H1 (cell line): ENCODE results near the gene MLPH. TPM values are rescaled to one million over a fixed set of nuclear protein-coding genes. Genes with fewer than 3 reads are reported as not detected.

Source experiments
- CTCF ChIA-PET: fragments of 300-600 bp; sonication (Branson Sonifier 250); formaldehyde crosslinking; loops from one replicate; lab custom pipeline; 2021; ENCODE audit not compliant: partially characterized antibody; lab: Charles Lee
- POLR2A ChIA-PET: fragments of 300-600 bp; sonication (Branson Sonifier 250); formaldehyde crosslinking; loops from one replicate; lab custom pipeline; 2021; ENCODE audit warnings: inconsistent platforms; ENCODE audit not compliant: partially characterized antibody; lab: Charles Lee
- DNase-seq, 2 experiments: peaks; one replicate each; pipeline versions ENCODE4 v3.0.0 to v3.0.0-alpha.2; 2010 to 2022; ENCODE audit warnings: low spot score in 2 of 2, low read depth in 1 of 2, mixed read lengths in 1 of 2
- FAIRE-seq: peaks from 2 replicates; lab custom pipeline; 2011; peaks lifted over from hg19 to GRCh38; lab: Jason Lieb, UNC
- H2AFZ ChIP-seq: 2 replicates; pipeline ENCODE4 v1.8.1; 2012; ENCODE audit warnings: low read length, inconsistent platforms
- H2AK5ac ChIP-seq: 2 replicates; pipeline ENCODE4 v1.6.1; 2013; ENCODE audit warnings: low read depth, low read length
- H2BK120ac ChIP-seq: replicated peaks from 2 replicates; pipeline ENCODE3; 2013; ENCODE audit warnings: low read depth, low read length, inconsistent platforms
- H2BK12ac ChIP-seq: 2 replicates; pipeline ENCODE4 v1.6.1; 2013; ENCODE audit warnings: low read depth, low read length
- H2BK15ac ChIP-seq: 2 replicates; pipeline ENCODE4 v1.6.1; 2013; ENCODE audit warnings: low read length
- H2BK20ac ChIP-seq: 2 replicates; pipeline ENCODE4 v1.6.1; 2013; ENCODE audit warnings: low read length
- H2BK5ac ChIP-seq: 2 replicates; pipeline ENCODE4 v1.6.1; 2013; ENCODE audit warnings: low read depth, low read length
- H3K14ac ChIP-seq: 2 replicates; pipeline ENCODE4 v1.6.1; 2013; ENCODE audit warnings: inconsistent platforms; ENCODE audit not compliant: insufficient read length
- H3K18ac ChIP-seq: 2 replicates; pipeline ENCODE4 v1.6.1; 2013; ENCODE audit warnings: low read length; ENCODE audit errors: extremely low read depth
- H3K23ac ChIP-seq: 2 replicates; pipeline ENCODE4 v1.6.1; 2013; ENCODE audit warnings: inconsistent platforms; ENCODE audit not compliant: insufficient read length
- H3K23me2 ChIP-seq: 2 replicates; pipeline ENCODE4 v1.6.1; 2013; ENCODE audit warnings: low read depth, low read length
- H3K27ac ChIP-seq: 2 replicates; pipeline ENCODE4 v1.6.1; 2011; ENCODE audit warnings: low read depth, low read length, inconsistent platforms
- H3K27me3 ChIP-seq, 4 experiments: replicated peaks in 1 of 4; 1 replicate in 1 of 4; 2 replicates in 3 of 4; pipeline versions ENCODE4 v1.6.1 to v1.8.1; 2011 to 2013; ENCODE audit warnings: low read length in 3 of 4, mild to moderate bottlenecking in 3 of 4, inconsistent platforms in 2 of 4, mixed read lengths in 2 of 4, moderate library complexity in 1 of 4; ENCODE audit not compliant: control insufficient read depth in 3 of 4, insufficient read depth in 3 of 4; ENCODE audit errors: extremely low read depth in 1 of 4
- H3K36me3 ChIP-seq, 4 experiments: 2 replicates each; pipeline versions ENCODE4 v1.6.1 to v1.8.1; 2011 to 2013; ENCODE audit warnings: mild to moderate bottlenecking in 4 of 4, low read length in 3 of 4, moderate library complexity in 2 of 4, control low read depth in 1 of 4, inconsistent platforms in 1 of 4; ENCODE audit not compliant: insufficient read depth in 4 of 4, control insufficient read depth in 2 of 4
- H3K4ac ChIP-seq: replicated peaks from 2 replicates; pipeline ENCODE3; 2013; ENCODE audit warnings: low read length, low read depth, mixed read lengths, inconsistent platforms; ENCODE audit not compliant: insufficient read length
- H3K4me1 ChIP-seq, 4 experiments: replicated peaks in 1 of 4; 1 replicate in 1 of 4; 2 replicates in 3 of 4; pipeline versions ENCODE4 v1.6.1 to v1.8.1; 2011 to 2013; ENCODE audit warnings: low read length in 3 of 4, inconsistent platforms in 2 of 4, mixed read lengths in 1 of 4; ENCODE audit not compliant: insufficient read depth in 4 of 4, control insufficient read depth in 3 of 4
- H3K4me2 ChIP-seq, 2 experiments: 2 replicates each; pipeline versions ENCODE4 v1.6.1 to v1.8.1; 2011 to 2013; ENCODE audit warnings: low read depth in 2 of 2, low read length in 2 of 2, control low read depth in 1 of 2, inconsistent platforms in 1 of 2, mild to moderate bottlenecking in 1 of 2; ENCODE audit not compliant: insufficient read depth in 1 of 2
- H3K4me3 ChIP-seq, 4 experiments: fragments of 200-600, 300-600 bp in 1 of 4; sonication (generic), shearing (Covaris generic), sonication (Bioruptor Twin) in 1 of 4; 2 replicates each; pipeline versions ENCODE4 v1.5.1 to v1.8.1; 2011 to 2016; ENCODE audit warnings: low read length in 4 of 4, low read depth in 3 of 4, control low read depth in 2 of 4, inconsistent platforms in 2 of 4, mild to moderate bottlenecking in 2 of 4, mixed read lengths in 1 of 4, moderate library complexity in 1 of 4; ENCODE audit not compliant: insufficient read depth in 2 of 4; ENCODE audit errors: extremely low read depth in 1 of 4
- H3K56ac ChIP-seq: replicated peaks from 2 replicates; pipeline ENCODE3; 2013; ENCODE audit warnings: low read depth, mild to moderate bottlenecking, mixed read lengths, low read length, inconsistent platforms; ENCODE audit not compliant: insufficient read length
- H3K79me1 ChIP-seq: 2 replicates; pipeline ENCODE4 v1.6.1; 2013; ENCODE audit warnings: low read depth, low read length, control low read depth
- H3K79me2 ChIP-seq, 2 experiments: 2 replicates each; pipeline versions ENCODE4 v1.6.1 to v1.8.1; 2012 to 2013; ENCODE audit warnings: low read length in 2 of 2, mild to moderate bottlenecking in 2 of 2, inconsistent platforms in 1 of 2; ENCODE audit not compliant: insufficient read depth in 2 of 2, control insufficient read depth in 1 of 2
- H3K9ac ChIP-seq, 4 experiments: replicated peaks in 1 of 4; 1 replicate in 1 of 4; 2 replicates in 3 of 4; pipeline versions ENCODE4 v1.6.1 to v1.8.1; 2011 to 2013; ENCODE audit warnings: low read depth in 3 of 4, low read length in 3 of 4, control low read depth in 2 of 4, mild to moderate bottlenecking in 2 of 4, moderate library complexity in 2 of 4, inconsistent platforms in 1 of 4; ENCODE audit errors: extremely low read depth in 1 of 4
- H3K9me3 ChIP-seq, 2 experiments: 2 replicates each; pipeline versions ENCODE4 v1.6.1 to v1.8.1; 2012 to 2013; ENCODE audit warnings: mild to moderate bottlenecking in 2 of 2, moderate library complexity in 2 of 2, control low read depth in 1 of 2, inconsistent platforms in 1 of 2, low read depth in 1 of 2, low read length in 1 of 2, mixed read lengths in 1 of 2; ENCODE audit not compliant: insufficient read depth in 2 of 2
- H4K20me1 ChIP-seq, 2 experiments: replicated peaks in 1 of 2; 2 replicates each; pipeline versions ENCODE3 to v1.8.1; 2011 to 2013; ENCODE audit warnings: inconsistent platforms in 2 of 2, low read length in 2 of 2, mild to moderate bottlenecking in 1 of 2; ENCODE audit not compliant: insufficient read depth in 2 of 2, control insufficient read depth in 1 of 2
- H4K5ac ChIP-seq: 2 replicates; pipeline ENCODE4 v1.6.1; 2013; ENCODE audit warnings: low read length, low read depth, mixed read lengths, inconsistent platforms; ENCODE audit not compliant: insufficient read length
- H4K8ac ChIP-seq: 2 replicates; pipeline ENCODE4 v1.8.0; 2013; ENCODE audit warnings: mild to moderate bottlenecking, moderate library complexity, low read length, inconsistent platforms; ENCODE audit not compliant: insufficient read depth; ENCODE audit errors: extremely low read depth
- H4K91ac ChIP-seq: replicated peaks from 2 replicates; pipeline ENCODE3; 2013; ENCODE audit warnings: low read length, mixed read lengths, inconsistent platforms; ENCODE audit not compliant: insufficient read length
- JUN ChIP-seq: IDR thresholded peaks from 2 replicates; pipeline ENCODE4 v1.6.1; 2011; ENCODE audit warnings: low read depth, mild to moderate bottlenecking, improper control_type of control experiment, low read length
- MAFK ChIP-seq: IDR thresholded peaks from 2 replicates; pipeline ENCODE4 v1.6.1; 2012; ENCODE audit warnings: low read depth, mild to moderate bottlenecking, improper control_type of control experiment, low read length
- WGBS, 2 experiments: shearing (Covaris generic) in 1 of 2; methylation state at CpG; one replicate each; pipeline versions ENCODE4 v1.1.6 to v1.1.7; 2013 to 2015; ENCODE audit warnings: low lambda C conversion rate in 2 of 2, mixed read lengths in 2 of 2, inconsistent platforms in 1 of 2, low coverage in 1 of 2, missing lambda C conversion rate in 1 of 2; ENCODE audit not compliant: insufficient replicate concordance in 2 of 2, insufficient coverage in 1 of 2, insufficient read length in 1 of 2; ENCODE audit errors: extremely low coverage in 1 of 2, missing lambda C conversion rate in 1 of 2; 5-methylcytosine and 5-hydroxymethylcytosine counted together
- polyA plus RNA-seq, 7 experiments: library from polyadenylated mRNA; depleted of rRNA in 3 of 7; stranded (reverse) in 5 of 7; unstranded in 2 of 7; fragments of >200 nt in 5 of 7; fragments of 200-250 nt in 2 of 7; gene quantifications; 1 replicate in 5 of 7; 2 replicates in 1 of 7; 4 replicates in 1 of 7; pipeline versions ENCODE4 v1.2.1 to v1.2.3, GENCODE V29; 2011 to 2013; ENCODE audit warnings: missing spikeins in 2 of 7, mixed read lengths in 2 of 7
- total RNA-seq: library from RNA; stranded (reverse); fragmentation: NEBNext Ultra II Directional; extraction: Animal tissue kit (Norgen Biotek cat#: 25700); gene quantifications from 2 replicates; pipeline ENCODE4 v1.2.1, GENCODE V29; 2021

MLPH gene
- total and polyA plus RNA-seq, 2 of the 8 experiments (the other 6 are each of a cell fraction or from before 2014, with no cell fraction given) = 12.7 to 17.0 TPM

DNA sequence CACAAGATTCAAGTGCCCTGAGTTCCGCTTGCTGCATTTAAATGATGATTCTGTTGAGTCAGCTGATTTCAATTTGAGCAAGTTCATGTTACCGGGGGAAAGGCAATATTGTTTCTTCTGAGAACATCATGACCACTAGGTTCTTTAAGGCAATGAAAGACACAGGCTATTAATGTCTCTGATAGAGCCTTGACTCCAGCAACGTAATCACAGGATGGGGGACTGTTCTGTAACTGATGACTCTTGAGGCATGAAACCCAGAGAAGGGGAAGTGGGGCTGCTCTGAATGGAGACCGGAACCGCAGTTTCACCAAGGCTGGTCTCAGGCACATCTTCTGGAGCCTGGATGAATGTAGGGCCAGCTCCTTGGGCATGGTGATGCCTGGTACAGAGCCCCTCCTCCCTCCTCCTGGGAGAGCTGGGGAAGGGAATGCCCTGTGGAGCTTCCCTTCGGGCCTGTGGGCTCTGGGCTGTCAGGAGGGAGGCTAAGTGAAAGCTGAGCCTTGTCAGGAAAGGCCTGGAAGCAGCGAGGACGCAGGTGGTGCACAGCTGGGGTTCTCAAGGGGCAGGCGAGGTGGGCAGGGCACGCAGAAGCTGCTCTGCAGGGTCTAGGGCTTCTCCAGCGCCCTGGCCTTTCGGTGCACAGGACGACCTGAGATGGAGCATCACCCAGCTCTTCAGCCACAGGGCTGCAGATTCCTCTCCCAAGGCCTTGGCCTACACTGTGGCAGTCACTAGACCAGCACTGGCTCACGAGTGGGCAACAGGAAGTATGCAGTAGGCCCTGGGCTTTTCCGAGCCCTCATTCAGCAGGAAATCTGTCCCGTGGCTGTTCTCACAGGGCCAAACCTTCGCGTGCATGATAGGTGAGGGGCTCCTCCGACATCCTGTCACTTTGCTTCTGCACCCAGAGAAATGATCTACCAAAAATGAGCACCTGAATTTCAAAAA is 42.7 kb downstream of the MLPH start:
- H3K27ac ChIP-seq = no peak overlapping the region
- H2AK5ac ChIP-seq = no peak overlapping the region
- no peak for TF ChIP-seq JUN
- TF ChIP-seq MAFK = peak; percentile 72; the same call in 1 of the 2 replicates
- TF ChIP-seq, all 59 proteins: peak for 1
- 86% methylated on average over 19 of the region's 19 CpGs; no CpG with 5 or more reads in 1 of the 2 experiments for WGBS, 2 experiments
- no peak overlapping the region for H2BK20ac ChIP-seq
- H3K27me3 ChIP-seq = no peaks in the 10 kb centered on the region
- no peak overlapping the region for H3K4me2 ChIP-seq
- peaks cover 3% of the 10 kb centered on the region; the same call in 1 of the 2 replicates for H3K79me1 ChIP-seq
- no peak overlapping the region for H2BK12ac ChIP-seq
- H3K79me2 ChIP-seq = no peaks in the 10 kb centered on the region
- DNase-seq = no peak
- no peak overlapping the region for H3K56ac ChIP-seq
- no peak overlapping the region for H3K14ac ChIP-seq
- H2BK120ac ChIP-seq = no peak overlapping the region
- H3K4me1 ChIP-seq = no peaks in the 10 kb centered on the region; a peak in 1 of 7 replicates
- H3K9ac ChIP-seq = no peak overlapping the region
- no peak overlapping the region for H3K23ac ChIP-seq
- POLR2A ChIA-PET = interaction anchor here (1.2 to 1.3 kb wide), 2 partner anchors 28 to 38 kb away, joined by 3 to 4 read pairs; no protein-coding TSS in a partner anchor
- no peak overlapping the region for H4K91ac ChIP-seq
- H4K5ac ChIP-seq = no peak overlapping the region
- H3K23me2 ChIP-seq = no peaks in the 10 kb centered on the region
- CTCF ChIA-PET = interaction anchor here (0.8 to 2.4 kb wide), 6 partner anchors 11 to 365 kb away, joined by 3 to 11 read pairs (median 4); no protein-coding TSS in a partner anchor
- FAIRE-seq = no peak
- no peaks in the 10 kb centered on the region for H3K9me3 ChIP-seq
- H3K18ac ChIP-seq = no peak overlapping the region
- H4K8ac ChIP-seq = no peak overlapping the region
- H2BK5ac ChIP-seq = no peak overlapping the region
- peaks cover 0 to 10% (median 0%) of the 10 kb centered on the region in 4 experiments; a peak in 3 of 8 replicates for H3K36me3 ChIP-seq
- no peak overlapping the region for H2BK15ac ChIP-seq
- no peak overlapping the region for H3K4me3 ChIP-seq
- no peak overlapping the region for H2AFZ ChIP-seq
- no peak overlapping the region for H3K4ac ChIP-seq
- no peaks in the 10 kb centered on the region for H4K20me1 ChIP-seq
